GM19395 (cell line): ENCODE results near the gene PRAMEF15.
"Not testable (repeated sequence)": the region's sequence is repeated elsewhere in the genome, so short reads cannot be mapped to it uniquely, and the experiment has no call there.

Source experiments
- ATAC-seq: cut with Tn5 transposase; IDR thresholded peaks from one replicate; pipeline ENCODE4 v1.9.1; 2021; ENCODE audit warnings: mild to moderate bottlenecking, moderate library complexity; ENCODE audit not compliant: unreplicated experiment

Gene PRAMEF15

GRCh38 chr1:13315281-13315680 is at the start of gene PRAMEF15:
Gene PRAMEF15 (plus strand): TSS chr1:13315581. CDS start chr1:13318408, 2,827 bp downstream.
- ATAC-seq, result not testable (repeated sequence)

- ATAC-seq, result not testable (repeated sequence)
These were observed 38.4 kb upstream of the PRAMEF15 start for GRCh38 chr1:13277016-13277415.

GRCh38 chr1:13279617-13280016 is 35.8 kb upstream of the PRAMEF15 start:
- ATAC-seq, result not testable (repeated sequence)

- ATAC-seq, result not testable (repeated sequence)
These were observed 30.3 kb upstream of the PRAMEF15 start, which contains the start of gene PRAMEF8 for GRCh38 chr1:13285037-13285436. Gene PRAMEF8 (minus strand): TSS chr1:13285137. CDS start chr1:13284091, 1,046 bp downstream.

- ATAC-seq, result not testable (repeated sequence)
These were observed 26.4 kb upstream of the PRAMEF15 start for GRCh38 chr1:13289030-13289429.

GRCh38 chr1:13297216-13297931 is 18.0 kb upstream of the PRAMEF15 start:
- ATAC-seq, result not testable (repeated sequence)

- not testable (repeated sequence) for ATAC-seq
These were observed 16.7 kb upstream of the PRAMEF15 start for GRCh38 chr1:13298699-13299098.

- not testable (repeated sequence) for ATAC-seq
These were observed 13.2 kb upstream of the PRAMEF15 start for GRCh38 chr1:13302197-13302596.

GRCh38 chr1:13303239-13303638 is 12.1 kb upstream of the PRAMEF15 start, which contains the start of gene PRAMEF33:
Gene PRAMEF33 (plus strand): TSS chr1:13303539. CDS start chr1:13305955, 2,416 bp downstream.
- not testable (repeated sequence) for ATAC-seq

GRCh38 chr1:13342496-13342895 is 27.1 kb downstream of the PRAMEF15 start:
- not testable (repeated sequence) for ATAC-seq

GRCh38 chr1:13347034-13347433 is 31.7 kb downstream of the PRAMEF15 start, which contains the start of gene PRAMEF14:
Gene PRAMEF14 (minus strand): TSS chr1:13347134. CDS start chr1:13345314, 1,820 bp downstream.
- ATAC-seq, result not testable (repeated sequence)

- not testable (repeated sequence) for ATAC-seq
These were observed 38.1 kb downstream of the PRAMEF15 start for GRCh38 chr1:13353476-13353875.

- not testable (repeated sequence) for ATAC-seq
These were observed 39.1 kb downstream of the PRAMEF15 start for GRCh38 chr1:13354475-13354874.

GRCh38 chr1:13356774-13357173 is 41.4 kb downstream of the PRAMEF15 start:
- not testable (repeated sequence) for ATAC-seq

GRCh38 chr1:13362364-13362763 is 47.0 kb downstream of the PRAMEF15 start:
- not testable (repeated sequence) for ATAC-seq

- ATAC-seq, result not testable (repeated sequence)
These were observed 49.5 kb downstream of the PRAMEF15 start for GRCh38 chr1:13364928-13365327.

- ATAC-seq, result not testable (repeated sequence)
These were observed 51.2 kb downstream of the PRAMEF15 start for GRCh38 chr1:13366536-13366935.

- ATAC-seq, result not testable (repeated sequence)
These were observed 53.2 kb downstream of the PRAMEF15 start for GRCh38 chr1:13368544-13368943.
